Activated CD4-positive, alpha-beta T cell treated with anti-CD3 and anti-CD28 coated beads, Interleukin-2, amount 50 U/mL, for 4 hours (primary cell): ENCODE results near the gene TMEM200A.

ENCODE experiments used
- DNase-seq, 2 experiments: peaks; one replicate each; pipeline ENCODE4 v3.0.0-alpha.2; 2020

Gene TMEM200A

DNA sequence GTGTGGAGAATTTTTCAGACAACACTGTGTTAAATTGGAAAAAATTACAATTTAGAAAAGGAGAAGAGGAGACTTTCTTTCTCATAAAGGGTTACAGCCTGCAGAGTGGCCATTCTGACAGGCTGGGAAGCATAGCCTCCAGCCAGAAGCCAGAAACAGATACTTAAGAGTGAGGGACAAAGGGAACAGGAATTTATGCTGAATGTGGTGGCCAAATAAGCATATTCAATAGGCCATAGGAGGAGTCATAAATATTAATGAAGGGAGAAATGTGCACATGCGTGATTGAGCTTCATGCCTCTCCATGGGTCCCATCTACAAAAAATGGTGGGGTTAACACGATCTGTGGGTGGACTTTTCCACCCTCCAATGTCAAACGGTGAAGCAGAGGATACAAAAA is 13.4 kb downstream of the TMEM200A start:
- DNase-seq, result no peak

DNA sequence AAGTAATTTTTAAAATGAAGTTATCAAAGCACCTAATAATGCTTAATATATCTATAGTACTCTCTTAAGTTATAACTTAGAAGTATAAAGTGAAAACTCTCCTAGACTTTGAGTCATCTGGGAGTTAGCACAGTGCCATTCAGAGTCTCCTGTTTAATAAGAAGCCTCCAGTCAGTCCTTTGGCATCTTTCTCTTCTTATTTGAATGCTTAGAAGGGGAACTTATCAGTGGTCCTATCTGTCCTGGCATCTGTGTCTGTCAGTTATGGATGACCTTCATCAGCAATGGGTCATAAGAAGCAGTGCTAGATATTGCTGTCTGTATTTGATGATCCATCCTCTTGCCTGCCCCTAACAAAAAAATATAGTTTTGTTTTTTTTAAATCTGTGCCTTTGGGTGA is 15.2 kb downstream of the TMEM200A start:
- DNase-seq, result no peak

DNA sequence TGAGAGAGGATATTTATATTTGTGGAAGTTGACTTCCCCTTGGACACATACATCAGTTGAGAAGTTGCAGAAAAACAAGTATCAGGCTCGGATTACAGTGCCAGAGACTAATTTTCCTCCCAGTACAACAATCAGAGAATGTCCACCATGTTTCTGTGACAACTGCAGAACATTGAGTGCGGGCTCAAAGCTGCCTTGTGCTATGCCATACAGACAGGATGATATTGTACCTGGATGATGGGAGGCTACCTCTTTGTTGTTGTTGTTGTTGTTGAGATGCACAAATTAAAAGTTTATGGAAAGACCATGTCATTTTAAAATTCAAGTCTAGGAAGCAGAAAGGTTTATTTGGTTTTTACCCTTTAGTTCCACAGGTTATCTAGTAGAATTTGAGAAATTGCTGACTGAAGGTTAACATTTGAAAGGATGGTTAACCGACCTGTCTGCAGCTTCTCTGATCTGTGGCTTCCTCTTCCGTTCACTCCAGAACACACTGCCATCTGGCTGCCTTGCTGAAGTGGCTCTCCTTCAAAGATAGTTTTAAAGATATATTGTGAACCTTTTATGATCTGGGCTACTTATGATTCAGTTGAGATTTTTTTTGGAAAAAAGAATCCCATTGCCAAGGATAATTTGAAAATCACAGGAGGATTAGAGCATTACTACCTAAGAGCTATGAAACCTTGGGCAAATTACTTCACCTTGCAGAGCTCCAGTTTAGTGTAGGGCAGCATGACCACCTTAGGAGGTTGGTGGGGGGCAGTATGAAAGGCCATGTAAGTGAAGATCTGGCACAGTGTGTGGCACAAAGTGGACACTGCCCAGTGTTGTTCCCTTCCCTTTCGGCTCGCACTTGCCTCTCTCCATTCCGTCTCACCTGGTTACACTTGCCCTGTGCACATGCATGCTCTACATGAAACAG is 15.9 kb downstream of the TMEM200A start:
- DNase-seq, result no peak

DNA sequence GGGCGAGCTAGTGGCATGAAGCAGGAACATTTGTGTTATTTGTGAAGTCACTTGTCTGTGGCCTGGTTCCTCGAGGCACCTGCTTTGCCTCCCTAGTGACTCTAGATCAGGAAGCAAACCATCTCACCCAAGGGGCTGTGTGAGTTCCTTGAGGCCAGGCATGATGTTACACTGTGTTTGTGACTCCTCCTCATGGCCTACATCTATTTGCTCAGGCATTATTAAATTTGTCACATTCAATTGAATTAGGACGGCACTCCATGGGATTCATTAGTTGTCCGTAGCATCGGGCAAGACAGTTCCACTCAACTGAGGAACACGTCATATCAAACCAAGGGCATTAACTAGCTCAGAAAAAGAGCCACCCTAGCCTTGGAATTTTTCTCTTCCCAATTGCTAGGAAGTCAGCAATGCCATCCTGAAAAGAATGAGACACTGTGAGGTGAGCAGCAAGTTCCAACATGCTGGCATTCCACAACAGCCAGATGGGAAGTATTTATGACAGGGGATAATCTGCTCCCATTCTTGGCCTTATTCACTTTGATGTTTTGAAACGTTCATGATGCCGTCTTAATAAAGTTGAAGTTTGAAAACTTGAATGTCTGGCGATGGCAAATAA is 17.2 kb downstream of the TMEM200A start:
- DNase-seq, result no peak

DNA sequence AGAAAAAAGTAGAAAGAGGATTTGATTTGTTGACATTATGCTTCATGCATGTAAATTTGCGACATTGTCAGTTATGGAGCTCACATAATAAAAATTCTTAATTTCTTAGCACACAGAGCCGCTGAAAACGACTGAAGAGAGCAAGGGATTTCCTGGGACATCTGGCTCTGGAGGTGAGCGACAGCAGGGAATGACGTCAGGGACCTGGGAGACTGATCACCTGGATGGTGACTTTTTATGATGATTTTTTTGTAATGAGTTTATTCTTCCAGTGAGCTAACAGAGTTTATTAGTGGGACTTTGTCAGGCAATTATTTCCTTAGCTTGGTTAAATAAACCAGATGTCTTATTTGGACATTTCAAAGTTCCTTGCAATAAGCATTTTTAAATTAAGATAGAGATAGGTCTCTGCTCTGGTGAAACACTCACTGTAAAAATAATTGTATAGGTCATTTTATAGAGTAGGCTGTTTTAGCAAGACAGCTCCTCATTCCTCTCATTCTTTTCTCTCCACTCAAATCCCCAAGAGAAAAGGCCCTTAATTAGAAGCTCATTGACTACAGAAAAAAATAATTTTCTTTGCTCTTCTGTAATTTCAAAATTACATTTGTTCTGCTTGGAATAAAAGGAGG is 19.4 kb downstream of the TMEM200A start:
- DNase-seq, result no peak

DNA sequence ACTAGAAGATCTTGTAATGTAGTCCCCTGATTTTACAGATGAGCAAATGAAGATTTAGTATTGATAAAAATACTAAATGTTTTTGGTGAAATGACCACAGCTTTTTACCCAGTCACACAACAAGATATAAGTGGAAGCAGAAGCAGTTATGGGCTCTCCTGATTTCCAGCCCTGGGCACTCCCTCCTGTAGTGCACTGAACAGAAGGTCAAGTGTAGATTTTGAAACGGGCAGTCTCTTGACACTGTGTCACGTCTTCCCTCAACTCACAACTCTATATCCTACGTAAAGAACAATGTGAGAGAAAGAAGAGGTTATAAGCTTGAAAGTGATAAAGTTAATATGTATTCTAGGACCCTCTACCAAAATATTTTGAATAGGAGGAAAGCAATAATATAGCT is 23.3 kb downstream of the TMEM200A start:
- DNase-seq, result no peak

DNA sequence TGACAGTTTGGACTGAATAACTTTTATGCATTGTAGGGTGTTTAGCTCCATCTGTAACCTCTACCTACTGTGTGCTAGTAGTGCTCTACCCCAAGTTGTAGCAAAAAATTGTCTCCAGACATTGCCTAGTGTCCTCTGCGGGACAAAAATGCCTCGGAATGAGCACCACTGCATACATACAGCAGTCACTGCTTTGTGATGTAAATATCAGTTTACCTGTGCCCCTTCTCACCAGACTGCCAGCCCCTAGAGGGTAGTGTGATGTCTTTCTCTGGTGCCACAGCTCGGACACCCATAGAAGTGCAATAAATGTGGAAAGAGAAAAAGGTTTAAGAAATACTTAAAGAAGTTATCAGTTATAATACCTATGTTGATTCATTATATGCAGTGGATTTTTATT is 25.1 kb downstream of the TMEM200A start:
- no peak for DNase-seq

DNA sequence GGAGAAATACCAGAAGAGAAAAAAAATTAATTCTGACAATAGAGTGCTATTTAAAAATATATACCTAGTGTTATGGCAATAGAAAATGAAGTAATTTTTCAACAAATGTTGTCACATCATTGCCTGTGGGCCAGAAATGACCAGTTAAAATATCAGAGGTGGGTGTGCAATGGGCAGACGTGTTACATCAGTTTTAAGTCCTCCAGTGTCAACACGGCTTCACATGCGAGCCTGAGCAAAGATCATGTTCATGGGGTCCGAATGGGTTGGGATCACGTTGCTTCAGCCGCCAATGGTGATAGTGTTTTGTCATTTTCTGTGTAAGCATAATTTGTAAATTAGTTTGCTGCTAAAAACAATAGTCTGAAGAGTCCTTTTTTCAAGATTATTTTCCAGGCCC is 27.5 kb downstream of the TMEM200A start:
- no peak for DNase-seq

DNA sequence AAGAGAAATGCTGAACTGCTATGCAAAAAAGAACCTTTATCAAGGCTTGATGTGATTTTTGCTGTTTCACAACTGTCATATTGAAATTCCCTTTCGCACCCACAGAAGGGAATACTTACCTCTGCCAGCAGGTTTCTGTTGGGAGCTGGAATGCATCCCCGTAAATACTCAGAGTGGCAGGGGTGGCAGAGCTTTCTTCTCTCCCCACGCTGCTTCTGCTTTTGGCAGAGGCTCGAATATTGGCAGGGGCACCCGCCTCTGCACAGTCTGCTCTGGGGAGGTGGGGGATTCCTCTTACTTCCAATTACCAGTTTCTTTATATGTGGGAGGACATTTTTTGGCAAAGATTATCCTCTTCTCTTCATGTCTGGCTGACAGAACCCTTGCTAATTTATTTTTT is 28.4 kb downstream of the TMEM200A start:
- DNase-seq, result no peak

DNA sequence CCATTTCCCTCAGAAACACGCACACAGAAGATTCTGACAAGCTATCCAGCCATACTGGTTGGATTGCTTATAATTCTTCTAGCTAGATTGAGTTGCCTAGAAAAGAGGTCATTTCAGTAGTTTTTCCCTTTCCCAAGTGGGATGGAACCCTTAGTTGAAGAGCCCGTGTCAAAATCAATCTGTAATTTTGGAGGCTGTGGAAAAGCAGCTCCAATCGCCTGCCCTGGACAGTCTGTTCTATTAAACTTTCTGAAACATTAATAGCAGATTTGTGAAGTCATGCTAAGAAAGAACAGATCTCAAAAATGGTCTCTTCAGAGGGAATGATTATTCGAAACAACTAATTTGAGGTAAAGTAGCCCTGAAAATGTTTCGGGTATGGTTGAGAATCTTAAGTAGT is 29.3 kb downstream of the TMEM200A start:
- no peak for DNase-seq

DNA sequence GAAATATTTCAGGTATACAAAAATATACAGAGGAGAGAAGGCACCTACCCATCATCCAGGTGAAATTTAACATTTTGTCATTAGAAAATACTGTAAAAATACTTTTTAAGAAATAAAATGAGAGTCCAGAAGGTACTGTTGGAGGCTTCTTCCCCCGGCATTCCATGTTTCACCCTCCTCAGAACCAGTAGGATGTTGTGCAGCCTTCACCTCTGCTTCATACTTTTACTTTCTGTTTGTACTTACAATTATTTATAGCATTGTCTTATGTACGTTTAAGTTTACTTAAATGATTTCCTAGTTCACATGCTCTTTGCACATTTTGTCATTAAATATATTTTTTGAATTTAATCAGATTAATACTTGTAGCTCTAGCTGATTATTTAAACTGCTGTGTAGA is 30.9 kb downstream of the TMEM200A start:
- DNase-seq, result no peak

DNA sequence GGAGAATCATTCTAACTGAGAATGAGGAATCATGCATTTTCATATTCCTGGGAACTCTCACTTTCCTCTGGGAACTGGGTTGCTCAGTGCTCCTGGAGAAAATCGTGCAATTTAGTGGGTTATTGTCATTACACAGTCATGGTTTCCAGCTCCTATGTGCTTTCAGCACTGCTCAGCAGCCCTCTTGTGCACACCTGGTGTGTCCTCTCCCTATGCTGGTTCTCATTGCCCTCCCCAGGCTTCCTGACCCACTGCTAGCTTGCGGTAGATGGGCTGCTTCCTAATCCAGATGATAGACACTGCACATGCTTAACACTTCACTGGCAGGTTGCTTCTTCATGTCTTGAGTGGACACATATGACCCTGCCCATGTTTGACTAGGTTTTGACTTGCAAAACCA is 39.7 kb downstream of the TMEM200A start:
- no peak for DNase-seq

DNA sequence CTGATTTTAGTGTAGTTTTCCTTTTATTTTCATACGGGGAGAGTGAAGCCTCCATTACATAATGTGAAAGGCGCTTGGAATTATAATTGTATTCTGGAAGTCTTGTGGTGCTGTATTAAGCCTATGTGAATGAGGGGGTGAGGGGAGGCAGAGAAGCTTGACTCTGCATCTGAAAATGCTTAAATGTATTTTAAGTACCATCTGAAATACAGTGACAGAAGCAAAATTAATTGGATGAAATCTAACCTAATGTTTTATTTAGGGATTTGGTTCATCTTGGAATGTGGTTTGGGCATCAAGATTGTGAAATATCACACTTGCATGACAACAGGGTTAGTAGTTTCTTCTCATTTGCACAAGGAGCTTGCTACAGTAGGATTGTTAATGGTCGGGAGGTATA is 41.2 kb downstream of the TMEM200A start:
- DNase-seq, result no peak

DNA sequence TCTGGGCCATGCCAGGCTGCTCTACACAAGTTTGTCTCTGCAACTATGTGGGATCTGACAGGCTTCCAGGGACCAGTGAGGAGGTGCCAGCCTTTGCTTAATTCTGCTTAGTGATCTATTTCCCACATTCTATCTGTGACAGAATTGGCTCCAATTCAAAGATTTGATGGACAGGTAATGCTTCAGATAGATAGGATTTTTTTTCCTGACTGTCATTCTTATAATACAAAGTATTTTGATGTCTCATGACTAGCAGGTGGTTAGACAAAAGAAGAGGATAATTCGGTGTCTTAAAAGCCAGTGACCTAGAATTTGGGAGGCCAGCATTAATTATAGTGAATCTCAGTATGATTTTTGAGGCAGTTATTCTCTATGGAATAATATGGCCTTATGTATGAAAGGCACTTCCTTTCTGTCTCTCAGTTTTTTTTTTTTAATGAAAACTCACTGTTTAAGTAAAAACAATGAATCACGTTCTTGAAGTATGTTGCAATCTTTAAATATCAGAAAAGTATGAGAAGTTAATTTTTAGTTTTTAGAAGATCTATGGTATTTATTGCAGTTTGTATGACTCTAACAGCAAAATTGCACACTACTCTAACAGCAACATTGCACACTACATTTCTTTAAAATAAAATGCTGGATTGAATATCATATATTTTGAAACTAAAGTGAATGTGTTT is 43.7 kb downstream of the TMEM200A start:
- DNase-seq, result no peak

DNA sequence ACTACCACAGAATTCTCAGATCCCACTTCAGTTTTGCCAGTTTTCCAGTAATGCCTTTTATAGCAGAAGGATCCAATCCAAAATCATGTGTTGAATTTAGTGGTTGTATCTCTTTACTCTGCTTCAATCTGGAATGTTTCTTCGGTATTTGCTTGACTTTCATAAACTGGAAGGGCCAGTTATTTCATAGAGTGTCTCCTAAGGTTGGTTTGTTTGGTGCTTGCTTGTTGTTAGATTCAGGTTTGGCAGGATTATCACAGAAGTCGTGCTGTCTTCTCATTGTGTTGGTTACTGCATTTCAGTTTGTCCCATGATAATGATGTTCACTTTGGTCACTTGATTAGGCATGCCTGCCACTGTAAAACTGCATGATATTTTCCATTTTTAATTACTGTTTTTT is 45.7 kb downstream of the TMEM200A start:
- no peak for DNase-seq

DNA sequence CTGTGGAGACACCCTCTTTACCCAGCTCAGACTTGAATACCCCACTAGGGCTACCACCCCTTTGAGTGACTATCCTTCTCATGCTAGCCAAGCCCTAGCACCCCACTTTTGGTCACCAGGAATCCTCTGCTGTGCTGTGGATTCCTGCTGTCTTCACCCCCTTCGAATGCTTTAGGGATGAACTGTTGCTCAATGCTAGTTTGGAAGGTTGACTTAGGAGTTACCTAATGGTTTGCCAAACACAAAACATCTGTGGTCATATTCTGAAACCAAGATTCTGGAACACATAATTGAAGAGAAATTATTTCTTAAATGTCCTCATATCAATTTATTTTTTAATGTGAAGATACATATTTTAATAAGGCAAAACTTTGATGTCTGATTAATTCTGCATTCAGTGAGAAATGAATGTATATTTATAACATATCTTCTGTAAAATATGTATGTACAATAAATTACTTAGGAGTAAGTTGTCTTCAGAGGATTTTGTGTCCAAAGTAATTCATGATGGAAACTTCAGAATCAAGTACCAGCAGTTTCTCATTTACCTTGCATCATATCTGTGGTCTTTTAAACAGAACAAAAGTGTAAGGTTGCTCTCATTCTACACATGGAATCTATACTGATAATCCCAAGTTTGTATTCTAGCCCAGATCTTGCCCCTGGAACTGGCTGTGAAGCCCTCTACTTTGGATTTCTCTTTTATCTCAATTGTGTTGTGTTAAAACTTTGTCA is 46.9 kb downstream of the TMEM200A start:
- DNase-seq, result no peak

DNA sequence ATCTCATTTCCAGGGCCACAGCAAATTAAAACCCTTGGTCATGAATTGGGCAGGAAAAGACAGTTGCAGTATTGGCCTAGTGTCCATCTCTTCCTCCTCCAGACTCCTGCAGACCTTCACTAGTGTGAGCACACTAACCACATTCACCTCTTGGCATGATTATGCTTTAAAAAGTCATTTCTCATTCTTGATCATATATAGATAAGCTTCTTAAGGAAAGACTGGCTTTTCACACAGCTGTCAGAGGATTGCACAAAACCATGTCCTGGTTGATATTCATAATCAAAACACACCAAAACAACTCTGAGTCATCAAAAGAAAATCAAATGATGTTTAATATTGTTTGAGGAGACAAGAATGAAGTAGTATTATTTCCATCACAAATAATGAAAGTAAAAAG is 52.1 kb downstream of the TMEM200A start:
- DNase-seq, result no peak

DNA sequence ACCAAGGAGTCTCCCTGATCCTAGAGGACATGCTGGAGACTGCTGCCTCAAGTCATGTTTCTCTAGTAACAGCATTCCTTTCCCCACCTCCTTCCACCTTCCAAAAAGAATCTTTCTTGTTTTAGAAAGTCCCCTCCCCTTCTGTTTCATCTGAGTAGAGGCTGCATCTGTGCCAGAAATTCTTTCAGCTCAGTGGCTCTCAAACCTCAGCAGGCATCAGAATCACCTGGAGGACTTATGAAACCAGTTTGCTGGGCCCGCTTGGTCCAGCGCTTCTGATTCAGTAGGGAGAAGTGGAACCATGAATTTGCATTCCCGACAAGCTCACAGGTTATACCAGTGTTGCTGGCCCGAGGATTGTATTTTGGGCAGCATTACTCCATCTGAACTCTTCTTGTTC is 55.1 kb downstream of the TMEM200A start:
- no peak for DNase-seq

DNA sequence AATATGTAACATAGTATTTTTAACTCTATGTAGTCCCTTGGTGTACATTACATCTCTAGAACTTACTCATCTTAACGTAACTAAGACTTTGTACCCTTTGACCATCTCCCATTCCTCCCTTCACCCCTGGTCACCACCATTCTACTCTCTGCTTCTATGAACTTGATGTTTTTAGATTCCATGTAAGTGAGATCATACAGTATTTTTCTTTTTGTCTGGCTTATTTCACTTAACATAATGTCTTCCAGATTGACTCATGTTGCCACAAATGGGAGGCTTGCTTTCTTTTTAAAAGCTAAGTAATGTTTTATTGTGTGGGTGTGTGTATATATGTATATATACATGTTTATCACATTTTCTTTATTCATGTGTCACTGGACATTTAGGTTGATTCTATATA is 55.8 kb downstream of the TMEM200A start:
- no peak for DNase-seq

DNA sequence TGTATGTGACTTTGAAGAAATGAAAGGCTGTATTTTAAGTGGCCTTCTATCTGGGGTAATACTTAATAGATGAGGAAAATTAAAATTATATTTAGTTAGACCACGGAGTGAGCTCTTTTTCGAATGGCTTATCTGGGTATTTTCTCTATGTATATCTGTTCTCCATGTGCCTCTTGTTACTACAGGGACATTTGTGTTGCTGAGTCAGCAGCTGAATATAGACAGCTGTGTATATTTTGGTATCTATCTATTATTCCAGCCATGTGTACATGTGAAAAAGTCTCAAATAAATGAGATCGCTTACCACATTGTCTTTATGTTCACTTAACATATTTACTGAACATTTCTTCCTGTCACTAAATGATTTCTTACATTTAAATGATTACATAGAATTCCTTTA is 57.2 kb downstream of the TMEM200A start:
- no peak for DNase-seq

DNA sequence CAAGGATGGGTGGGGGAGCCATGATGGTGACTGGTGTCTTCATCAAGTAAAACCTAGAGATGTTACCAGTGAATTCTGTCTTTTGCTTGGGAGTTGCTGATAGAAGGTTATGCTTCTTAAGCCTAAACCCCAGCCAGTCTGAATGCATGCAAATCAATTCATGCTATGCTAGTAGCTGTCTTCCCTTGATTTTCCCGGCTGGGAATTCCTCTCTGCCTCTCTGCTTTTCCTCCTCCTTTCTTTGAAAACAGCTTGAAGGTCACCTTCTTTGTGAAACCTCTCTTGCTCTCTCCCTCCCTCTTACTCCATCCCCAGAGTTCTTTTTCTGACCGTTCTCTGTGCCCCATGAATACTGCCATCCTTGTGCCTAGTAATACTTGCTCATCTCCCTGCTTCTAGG is 58.9 kb downstream of the TMEM200A start:
- no peak for DNase-seq

DNA sequence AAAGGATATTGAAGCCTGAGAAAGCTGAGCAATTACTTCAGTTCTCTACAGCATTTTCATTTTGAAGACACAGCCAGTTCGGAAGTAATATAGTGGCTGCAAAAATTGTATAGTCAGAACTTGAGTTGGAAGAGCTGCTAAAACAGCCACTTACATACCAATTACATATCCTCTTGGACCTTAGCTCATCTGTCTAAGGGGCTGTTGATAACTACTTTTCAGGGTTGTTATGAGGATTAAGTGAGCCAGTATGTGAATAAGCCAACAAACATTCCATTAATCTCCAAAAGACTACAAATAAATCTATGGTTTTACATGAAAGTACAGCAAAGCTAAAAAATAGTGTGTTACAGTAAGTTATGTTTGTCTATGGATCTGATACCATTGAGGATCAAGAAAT is 59.7 kb downstream of the TMEM200A start:
- DNase-seq, result no peak
